ENCODE data around the gene FUZ.

DNA sequence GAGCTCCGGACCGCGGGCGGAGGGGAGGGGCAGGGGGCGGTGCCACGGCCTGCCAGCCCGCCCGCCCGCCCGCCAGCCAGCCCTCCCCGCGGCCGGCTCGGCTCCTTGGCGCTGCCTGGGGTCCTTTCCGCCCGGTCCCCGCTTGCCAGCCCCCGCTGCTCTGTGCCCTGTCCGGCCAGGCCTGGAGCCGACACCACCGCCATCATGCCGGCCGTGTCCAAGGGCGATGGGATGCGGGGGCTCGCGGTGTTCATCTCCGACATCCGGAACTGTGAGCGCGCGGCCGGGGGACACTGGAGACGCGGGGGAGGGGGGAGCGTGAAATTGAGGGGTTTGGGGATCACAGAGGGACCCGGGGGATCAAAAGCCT lies 46.2 kb downstream of the FUZ start, which contains the start of gene AP2A1:
- TF ChIP-seq POLR2A (IDR thresholded peaks at IDR 0.05): peak; percentile 64
- TF ChIP-seq, protein P1, sequence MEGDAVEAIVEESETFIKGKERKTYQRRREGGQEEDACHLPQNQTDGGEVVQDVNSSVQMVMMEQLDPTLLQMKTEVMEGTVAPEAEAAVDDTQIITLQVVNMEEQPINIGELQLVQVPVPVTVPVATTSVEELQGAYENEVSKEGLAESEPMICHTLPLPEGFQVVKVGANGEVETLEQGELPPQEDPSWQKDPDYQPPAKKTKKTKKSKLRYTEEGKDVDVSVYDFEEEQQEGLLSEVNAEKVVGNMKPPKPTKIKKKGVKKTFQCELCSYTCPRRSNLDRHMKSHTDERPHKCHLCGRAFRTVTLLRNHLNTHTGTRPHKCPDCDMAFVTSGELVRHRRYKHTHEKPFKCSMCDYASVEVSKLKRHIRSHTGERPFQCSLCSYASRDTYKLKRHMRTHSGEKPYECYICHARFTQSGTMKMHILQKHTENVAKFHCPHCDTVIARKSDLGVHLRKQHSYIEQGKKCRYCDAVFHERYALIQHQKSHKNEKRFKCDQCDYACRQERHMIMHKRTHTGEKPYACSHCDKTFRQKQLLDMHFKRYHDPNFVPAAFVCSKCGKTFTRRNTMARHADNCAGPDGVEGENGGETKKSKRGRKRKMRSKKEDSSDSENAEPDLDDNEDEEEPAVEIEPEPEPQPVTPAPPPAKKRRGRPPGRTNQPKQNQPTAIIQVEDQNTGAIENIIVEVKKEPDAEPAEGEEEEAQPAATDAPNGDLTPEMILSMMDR (IDR thresholded peaks at IDR 0.05): no peak
- TF ChIP-seq EP300 (IDR thresholded peaks at IDR 0.05): no peak

Measured in ovary (tissue), 3 donors.